Fibroblast of peridontal ligament (primary cell): Measurements from ENCODE around the gene NSMCE4A.
"Not testable (repeated sequence)": the region's sequence is repeated elsewhere in the genome, so short reads cannot be mapped to it uniquely, and the experiment has no call there.

ENCODE experiments used
- DNase-seq: peaks from one replicate; pipeline ENCODE4 v3.0.0-alpha.2; 2010; ENCODE audit errors: extremely low read depth

NSMCE4A gene

GRCh38 chr10:121936295-121936694, 38.7 kb downstream of the NSMCE4A start:
- no peak for DNase-seq

GRCh38 chr10:121935702-121936101, 39.3 kb downstream of the NSMCE4A start:
- no peak for DNase-seq

- DNase-seq = not testable (repeated sequence)
Measured at GRCh38 chr10:121930268-121931085, 44.5 kb downstream of the NSMCE4A start.

GRCh38 chr10:121929585-121930267, 45.3 kb downstream of the NSMCE4A start:
- DNase-seq = not testable (repeated sequence)

- DNase-seq = peak; percentile 46
Measured at GRCh38 chr10:121928528-121928884, 46.5 kb downstream of the NSMCE4A start.

GRCh38 chr10:121927841-121928527, 47.0 kb downstream of the NSMCE4A start, which contains the start of gene ATE1:
Gene ATE1 (minus strand): TSS chr10:121928031. CDS start chr10:121927949, 82 bp downstream.
- DNase-seq = peak; percentile 91

- DNase-seq = peak; percentile 28
Measured at GRCh38 chr10:121927318-121927840, 47.6 kb downstream of the NSMCE4A start.

GRCh38 chr10:121926671-121927317, 48.2 kb downstream of the NSMCE4A start:
- peak; percentile 23 for DNase-seq

GRCh38 chr10:121926157-121926556, 48.9 kb downstream of the NSMCE4A start:
- no peak for DNase-seq

GRCh38 chr10:121921238-121921931, 53.6 kb downstream of the NSMCE4A start:
- no peak for DNase-seq

GRCh38 chr10:121919666-121920065, 55.4 kb downstream of the NSMCE4A start:
- DNase-seq = no peak

- DNase-seq = not testable (repeated sequence)
Measured at GRCh38 chr10:121918800-121919199, 56.2 kb downstream of the NSMCE4A start.

GRCh38 chr10:121914661-121915060, 60.4 kb downstream of the NSMCE4A start:
- DNase-seq = no peak

- no peak for DNase-seq
Measured at GRCh38 chr10:121911421-121911697, 63.7 kb downstream of the NSMCE4A start.

- peak; percentile 77 for DNase-seq
Measured at GRCh38 chr10:121910673-121911420, 64.2 kb downstream of the NSMCE4A start.
